ENCODE measurements around the gene HOXA3. TPM values are rescaled to one million over a fixed set of nuclear protein-coding genes. Genes with fewer than 3 reads are reported as not detected.

The HOXA3 gene
- total and polyA plus RNA-seq, 2 of the 13 experiments (the other 11 are each of a cell fraction or from before 2014, with no cell fraction given): 2.9 to 4.6 TPM

DNA sequence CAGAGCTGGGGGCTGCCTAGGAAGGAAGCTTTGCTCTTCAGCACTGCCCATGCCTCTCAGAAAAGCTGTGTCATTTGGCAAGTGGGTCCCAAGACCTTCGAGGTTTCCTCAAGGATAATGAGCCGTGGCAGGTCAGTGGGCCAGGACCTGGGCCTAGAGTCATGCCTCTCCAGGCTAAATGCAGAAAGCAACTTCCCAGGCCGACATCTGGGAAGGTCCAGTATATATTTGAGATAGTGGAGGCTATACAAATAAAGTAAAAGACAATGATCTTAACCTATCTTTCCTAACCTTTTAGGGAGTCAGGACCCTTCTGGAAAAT lies 24.1 kb upstream of the HOXA3 start (continued):
- TF ChIP-seq, protein P1, sequence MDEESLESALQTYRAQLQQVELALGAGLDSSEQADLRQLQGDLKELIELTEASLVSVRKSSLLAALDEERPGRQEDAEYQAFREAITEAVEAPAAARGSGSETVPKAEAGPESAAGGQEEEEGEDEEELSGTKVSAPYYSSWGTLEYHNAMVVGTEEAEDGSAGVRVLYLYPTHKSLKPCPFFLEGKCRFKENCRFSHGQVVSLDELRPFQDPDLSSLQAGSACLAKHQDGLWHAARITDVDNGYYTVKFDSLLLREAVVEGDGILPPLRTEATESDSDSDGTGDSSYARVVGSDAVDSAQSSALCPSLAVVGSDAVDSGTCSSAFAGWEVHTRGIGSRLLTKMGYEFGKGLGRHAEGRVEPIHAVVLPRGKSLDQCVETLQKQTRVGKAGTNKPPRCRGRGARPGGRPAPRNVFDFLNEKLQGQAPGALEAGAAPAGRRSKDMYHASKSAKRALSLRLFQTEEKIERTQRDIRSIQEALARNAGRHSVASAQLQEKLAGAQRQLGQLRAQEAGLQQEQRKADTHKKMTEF (CRISPR knock-in tag; IDR thresholded peaks at IDR 0.05): no peak
- no peak for TF ChIP-seq ZSCAN25 (CRISPR knock-in tag; IDR thresholded peaks at IDR 0.05)
- TF ChIP-seq ZNF337 (CRISPR knock-in tag; IDR thresholded peaks at IDR 0.05; ENCODE audit: borderline replicate concordance, low read depth): no peak

DNA sequence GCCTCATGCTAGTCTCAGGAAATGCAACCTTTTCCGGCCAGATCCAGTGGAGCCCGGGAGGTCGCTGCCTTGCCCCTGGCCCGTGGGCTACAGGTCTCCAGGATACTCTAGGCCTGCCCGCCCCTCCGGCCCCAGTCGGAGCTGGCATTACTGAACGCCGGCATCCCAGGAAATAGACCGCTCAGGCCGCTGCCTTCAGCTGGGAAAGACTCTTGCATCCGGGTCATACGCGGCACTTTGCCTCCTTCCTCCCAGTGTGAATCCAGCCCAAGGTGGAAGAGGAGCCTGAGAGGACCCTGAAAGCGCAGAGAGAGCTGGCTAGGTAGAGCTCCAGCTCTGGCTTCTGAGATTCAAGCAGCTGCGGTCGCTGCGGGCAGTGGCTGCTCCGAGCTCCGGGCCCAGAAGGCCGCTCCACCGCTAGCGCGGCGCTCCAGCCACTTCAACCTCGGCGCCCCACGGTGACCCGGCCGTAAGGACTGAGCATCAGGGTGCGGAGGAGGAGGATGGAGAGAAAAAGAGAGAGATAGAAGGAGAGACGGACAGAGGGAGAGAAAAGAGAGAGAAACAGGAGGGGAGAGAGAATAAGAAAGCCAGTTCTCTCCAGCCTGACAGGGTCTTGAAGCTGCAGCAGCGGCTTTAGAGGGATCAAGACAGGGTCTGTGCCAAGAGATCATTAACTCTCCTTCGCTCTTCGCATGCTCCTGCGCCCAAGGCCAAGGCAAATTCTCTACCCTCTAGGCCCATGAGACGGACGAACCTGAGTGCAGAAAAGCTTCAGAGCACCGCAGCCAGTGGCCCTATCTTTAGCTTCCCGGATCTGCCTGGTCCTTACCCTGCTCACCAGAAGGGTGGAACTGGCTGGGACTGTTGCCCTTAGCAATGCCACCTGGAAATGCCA lies 23.5 kb upstream of the HOXA3 start:
- no peak for DNase-seq (ENCODE audit: low spot score)
- Histone ChIP-seq H3K27ac (ENCODE audit: extremely low read length, insufficient read depth, low read length) (no peak overlapping the region), H2AFZ (ENCODE audit: low read length) (no peak overlapping the region)

More for the DNA sequence above, 23.5 kb upstream of the HOXA3 start:
- Histone ChIP-seq H3K9me3 (ENCODE audit: low read length) (no peaks in the 10 kb centered on the region), H3K4me3 (replicated peaks in 1 of 3; ENCODE audit: insufficient read depth in 1 of 3, low read depth in 2 of 3, low read length in 3 of 3) (no peak overlapping the region), H3K4me1 (ENCODE audit: insufficient read depth, low read length) (peaks cover 30% of the 10 kb centered on the region), H3K9ac (ENCODE audit: insufficient read depth, low read depth, low read length) (no peak overlapping the region), H3K79me2 (ENCODE audit: insufficient read depth, low read length) (no peaks in the 10 kb centered on the region), H3K27me3 (ENCODE audit: control insufficient read depth in 1 of 2, insufficient read depth in 2 of 2, low read length in 2 of 2) (peaks cover 4 to 80% of the 10 kb centered on the region in 2 experiments), H3K36me3 (replicated peaks in 1 of 2; ENCODE audit: control insufficient read depth in 1 of 2, insufficient read depth in 2 of 2, low read length in 2 of 2) (no peaks in the 10 kb centered on the region), H3K4me2 (ENCODE audit: low read depth, low read length) (no peak overlapping the region), H4K20me1 (ENCODE audit: insufficient read depth, low read length) (no peaks in the 10 kb centered on the region)
- intact Hi-C loops (cut with micrococcal nuclease; ENCODE audit: unreplicated experiment) (no loop called here), in situ Hi-C loops (cut with HindIII; ENCODE audit: extremely low pct_ligation_motif_present, low pct_unique_long_range_greater_than_20kb) (no loop called here)
- WGBS (ENCODE audit: low lambda C conversion rate): 75% methylated on average over 28 of the region's 40 CpGs
- ATAC-seq: no peak
- no peak for FAIRE-seq
- ChIA-PET POLR2A (no interaction called here), CTCF (ENCODE audit: low intra/inter-chr PET ratio, low total read pairs) (no interaction called here)
- TF ChIP-seq, protein P2, sequence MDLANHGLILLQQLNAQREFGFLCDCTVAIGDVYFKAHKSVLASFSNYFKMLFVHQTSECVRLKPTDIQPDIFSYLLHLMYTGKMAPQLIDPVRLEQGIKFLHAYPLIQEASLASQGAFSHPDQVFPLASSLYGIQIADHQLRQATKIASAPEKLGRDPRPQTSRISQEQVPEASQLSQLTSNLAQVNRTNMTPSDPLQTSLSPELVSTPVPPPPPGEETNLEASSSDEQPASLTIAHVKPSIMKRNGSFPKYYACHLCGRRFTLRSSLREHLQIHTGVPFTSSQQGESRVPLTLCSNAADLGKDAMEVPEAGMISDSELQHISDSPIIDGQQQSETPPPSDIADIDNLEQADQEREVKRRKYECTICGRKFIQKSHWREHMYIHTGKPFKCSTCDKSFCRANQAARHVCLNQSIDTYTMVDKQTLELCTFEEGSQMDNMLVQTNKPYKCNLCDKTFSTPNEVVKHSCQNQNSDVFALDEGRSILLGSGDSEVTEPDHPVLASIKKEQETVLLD (CRISPR knock-in tag; IDR thresholded peaks at IDR 0.05; ENCODE audit: low read depth): no peak
- TF ChIP-seq FOXP1 (IDR thresholded peaks at IDR 0.05) (no peak), FOXP1 (CRISPR knock-in tag; IDR thresholded peaks at IDR 0.05) (no peak), JUN (CRISPR knock-in tag; IDR thresholded peaks at IDR 0.05) (no peak), ZNF468 (CRISPR knock-in tag; IDR thresholded peaks at IDR 0.05) (no peak), ZNF12 (CRISPR knock-in tag; IDR thresholded peaks at IDR 0.05) (no peak), TCF12 (IDR thresholded peaks at IDR 0.05) (no peak), TCF12 (CRISPR knock-in tag; IDR thresholded peaks at IDR 0.05) (no peak), ZNF317 (CRISPR knock-in tag; IDR thresholded peaks at IDR 0.05) (no peak)
- TF ChIP-seq, protein P3, sequence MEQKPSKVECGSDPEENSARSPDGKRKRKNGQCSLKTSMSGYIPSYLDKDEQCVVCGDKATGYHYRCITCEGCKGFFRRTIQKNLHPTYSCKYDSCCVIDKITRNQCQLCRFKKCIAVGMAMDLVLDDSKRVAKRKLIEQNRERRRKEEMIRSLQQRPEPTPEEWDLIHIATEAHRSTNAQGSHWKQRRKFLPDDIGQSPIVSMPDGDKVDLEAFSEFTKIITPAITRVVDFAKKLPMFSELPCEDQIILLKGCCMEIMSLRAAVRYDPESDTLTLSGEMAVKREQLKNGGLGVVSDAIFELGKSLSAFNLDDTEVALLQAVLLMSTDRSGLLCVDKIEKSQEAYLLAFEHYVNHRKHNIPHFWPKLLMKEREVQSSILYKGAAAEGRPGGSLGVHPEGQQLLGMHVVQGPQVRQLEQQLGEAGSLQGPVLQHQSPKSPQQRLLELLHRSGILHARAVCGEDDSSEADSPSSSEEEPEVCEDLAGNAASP (CRISPR knock-in tag; IDR thresholded peaks at IDR 0.05; ENCODE audit: borderline replicate concordance): no peak
- TF ChIP-seq, protein P4, sequence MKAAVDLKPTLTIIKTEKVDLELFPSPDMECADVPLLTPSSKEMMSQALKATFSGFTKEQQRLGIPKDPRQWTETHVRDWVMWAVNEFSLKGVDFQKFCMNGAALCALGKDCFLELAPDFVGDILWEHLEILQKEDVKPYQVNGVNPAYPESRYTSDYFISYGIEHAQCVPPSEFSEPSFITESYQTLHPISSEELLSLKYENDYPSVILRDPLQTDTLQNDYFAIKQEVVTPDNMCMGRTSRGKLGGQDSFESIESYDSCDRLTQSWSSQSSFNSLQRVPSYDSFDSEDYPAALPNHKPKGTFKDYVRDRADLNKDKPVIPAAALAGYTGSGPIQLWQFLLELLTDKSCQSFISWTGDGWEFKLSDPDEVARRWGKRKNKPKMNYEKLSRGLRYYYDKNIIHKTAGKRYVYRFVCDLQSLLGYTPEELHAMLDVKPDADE (CRISPR knock-in tag; IDR thresholded peaks at IDR 0.05): no peak
- no TSS peak for BruUV-seq (replicated peaks)

Data from HepG2 (cell line).